ENCODE results near the gene FRMPD4.

FRMPD4 gene

DNA sequence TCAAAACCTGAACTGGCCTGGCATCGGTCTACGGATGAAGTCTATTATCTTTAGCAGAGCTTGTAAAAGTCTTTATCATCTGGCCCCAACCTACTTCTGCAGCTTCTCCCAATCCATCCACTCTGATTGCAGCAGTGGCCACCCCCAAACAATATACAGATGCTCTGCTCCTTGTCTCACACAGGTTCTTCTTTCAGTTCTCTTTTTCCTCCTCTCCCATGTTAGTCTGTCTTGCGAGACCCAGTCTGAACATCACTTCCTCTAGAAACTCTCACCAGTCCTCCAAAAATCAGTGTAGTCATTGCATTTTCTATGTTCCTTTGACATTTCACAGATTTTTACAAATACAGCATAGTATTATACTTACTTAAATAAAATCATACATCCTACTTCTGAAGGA lies 163.0 kb downstream of the FRMPD4 start:
- no peak for DNase-seq (ENCODE audit: low read depth)

DNA sequence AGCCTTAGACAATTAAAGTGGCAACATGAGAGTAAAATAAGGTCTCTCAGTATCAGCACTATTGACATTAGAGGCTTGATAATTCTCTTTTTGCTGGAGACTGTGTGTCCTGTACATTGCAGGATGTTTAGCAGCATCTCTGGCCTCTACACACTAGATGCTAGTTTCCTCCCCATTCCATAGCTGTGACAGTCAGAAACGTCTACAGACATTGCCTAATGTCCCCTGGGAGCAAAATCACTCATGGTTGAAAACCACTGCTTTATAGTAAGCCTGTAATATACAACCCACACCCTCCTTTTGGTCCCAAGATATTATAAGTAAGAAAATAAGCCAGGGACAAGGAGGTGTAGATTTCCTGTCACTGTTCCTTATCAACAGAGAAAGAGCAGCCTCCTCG lies 166.0 kb downstream of the FRMPD4 start:
- no peak for DNase-seq (ENCODE audit: low read depth)

DNA sequence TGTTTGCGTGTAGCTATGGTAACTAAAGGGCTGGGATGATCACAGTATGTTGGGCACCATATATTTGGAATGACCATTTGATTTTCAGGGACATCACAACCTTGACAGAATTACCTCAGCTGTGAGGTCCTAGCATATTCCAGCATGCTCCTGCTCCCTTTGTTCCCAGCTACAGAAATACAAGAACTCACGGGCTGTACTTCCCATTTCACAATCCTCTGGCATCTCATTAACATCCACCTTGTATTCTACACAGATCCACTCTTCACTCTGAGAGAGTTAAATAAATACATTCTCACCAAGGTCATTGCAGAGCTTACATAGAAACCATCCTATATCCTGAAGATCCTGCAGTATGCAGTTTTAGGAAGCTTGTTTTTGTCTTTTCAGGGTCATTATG lies 169.7 kb downstream of the FRMPD4 start:
- no peak for DNase-seq (ENCODE audit: low read depth)

DNA sequence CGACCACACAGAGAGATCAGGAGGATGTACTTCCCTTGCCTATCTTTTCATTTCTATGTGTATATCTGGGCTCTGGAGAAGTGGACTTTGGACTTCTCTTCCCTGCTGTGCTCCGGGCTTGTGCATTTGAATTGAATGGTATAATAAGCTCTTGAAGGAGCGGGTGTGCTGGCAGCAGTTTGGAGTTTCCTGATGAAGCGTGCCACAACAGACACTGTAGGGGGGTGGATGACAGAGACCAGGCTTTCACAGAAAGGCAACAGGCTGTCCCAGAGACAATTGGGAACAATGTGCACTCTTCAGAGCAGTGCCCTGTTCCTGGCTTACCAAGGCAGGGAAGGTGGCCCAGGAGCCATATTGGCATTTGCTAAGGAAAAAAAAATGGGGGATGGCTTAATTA lies 170.1 kb downstream of the FRMPD4 start:
- no peak for DNase-seq (ENCODE audit: low read depth)

DNA sequence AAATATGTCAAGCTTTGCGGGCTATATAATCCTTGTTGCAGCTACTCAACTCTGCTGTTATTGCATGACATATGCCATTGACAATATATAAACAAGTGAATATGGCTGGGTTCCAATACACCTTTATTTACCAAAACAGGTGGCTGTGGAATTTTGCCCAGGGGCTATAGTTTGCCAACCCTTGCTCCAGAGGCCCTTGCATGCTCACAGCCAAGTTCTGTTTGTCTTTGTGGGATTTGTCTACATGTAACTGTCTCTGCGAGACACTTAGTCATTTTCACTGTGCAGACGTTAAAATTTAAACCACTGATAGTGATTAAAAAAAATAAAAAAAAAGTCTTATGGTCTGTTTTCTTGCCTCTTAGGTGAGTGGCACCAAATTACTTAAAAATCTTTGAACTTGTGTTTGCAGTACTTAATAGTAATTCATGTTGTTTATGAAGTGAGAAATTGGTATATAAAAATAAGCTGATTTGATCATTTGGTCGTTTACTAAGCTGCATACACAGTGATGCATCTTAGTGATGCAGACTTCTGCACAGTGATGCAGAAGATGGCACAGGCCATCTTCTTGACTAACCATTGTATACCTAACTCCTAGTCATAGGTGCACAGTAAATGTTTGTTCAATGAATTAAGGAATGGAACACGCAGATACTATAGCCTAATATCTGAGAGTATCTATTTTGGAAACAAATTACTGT lies 170.9 kb downstream of the FRMPD4 start:
- no peak for DNase-seq (ENCODE audit: low read depth)

DNA sequence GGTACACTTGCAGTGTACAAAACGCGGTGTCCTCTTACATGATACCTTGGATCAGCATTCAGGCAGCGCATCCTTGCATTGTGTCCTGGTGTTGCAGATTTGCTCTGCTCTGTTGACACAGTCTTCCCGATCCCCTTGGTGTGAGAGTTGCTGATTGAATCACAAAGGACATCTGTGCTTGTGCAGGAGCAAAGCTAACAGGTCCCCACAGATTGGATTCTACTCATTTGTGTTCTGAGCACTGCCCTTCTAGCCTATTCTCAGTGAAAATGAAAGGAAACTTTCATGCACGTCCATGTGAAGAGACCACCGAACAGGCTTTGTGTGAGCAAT lies 171.4 kb downstream of the FRMPD4 start:
- DNase-seq (ENCODE audit: low read depth) = no peak

DNA sequence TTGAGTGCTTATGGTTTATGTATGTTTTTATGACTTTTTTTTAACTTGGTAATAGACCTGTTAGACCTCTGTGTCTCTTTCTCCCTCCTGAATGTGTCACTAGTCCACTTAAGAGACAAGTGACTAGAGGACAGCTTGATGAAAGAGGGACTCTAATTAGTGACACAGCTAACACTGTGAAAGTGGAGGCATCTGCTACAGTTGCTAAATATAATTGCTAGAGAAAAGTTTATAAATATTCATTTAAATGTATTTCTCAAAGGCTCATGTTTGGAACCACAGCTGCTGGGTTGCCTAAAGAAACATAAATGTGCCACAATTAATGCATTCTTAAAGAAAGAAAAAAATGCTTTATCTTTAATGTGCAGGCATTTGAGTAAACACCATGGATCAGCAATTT lies 176.4 kb downstream of the FRMPD4 start:
- DNase-seq (ENCODE audit: low read depth) = no peak

DNA sequence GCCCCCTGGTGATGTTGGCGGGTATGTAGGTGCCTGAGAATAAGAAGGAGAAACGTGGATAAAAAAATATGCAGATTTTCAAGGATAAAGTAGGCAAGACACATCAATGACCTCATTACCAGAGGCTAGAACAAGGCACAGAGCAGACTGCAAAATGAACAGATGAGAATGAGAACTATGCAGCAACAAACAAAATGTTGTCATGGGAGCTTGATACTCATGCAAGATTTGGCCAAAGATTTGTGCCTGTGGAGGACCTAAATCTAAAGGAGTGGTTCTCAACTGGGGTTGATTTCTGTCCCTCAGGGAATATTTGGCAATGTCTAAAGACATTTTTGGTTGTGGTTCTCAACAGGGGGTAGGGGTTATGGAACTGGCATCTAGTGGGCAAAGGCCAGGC lies 177.3 kb downstream of the FRMPD4 start:
- DNase-seq (ENCODE audit: low read depth) = no peak

DNA sequence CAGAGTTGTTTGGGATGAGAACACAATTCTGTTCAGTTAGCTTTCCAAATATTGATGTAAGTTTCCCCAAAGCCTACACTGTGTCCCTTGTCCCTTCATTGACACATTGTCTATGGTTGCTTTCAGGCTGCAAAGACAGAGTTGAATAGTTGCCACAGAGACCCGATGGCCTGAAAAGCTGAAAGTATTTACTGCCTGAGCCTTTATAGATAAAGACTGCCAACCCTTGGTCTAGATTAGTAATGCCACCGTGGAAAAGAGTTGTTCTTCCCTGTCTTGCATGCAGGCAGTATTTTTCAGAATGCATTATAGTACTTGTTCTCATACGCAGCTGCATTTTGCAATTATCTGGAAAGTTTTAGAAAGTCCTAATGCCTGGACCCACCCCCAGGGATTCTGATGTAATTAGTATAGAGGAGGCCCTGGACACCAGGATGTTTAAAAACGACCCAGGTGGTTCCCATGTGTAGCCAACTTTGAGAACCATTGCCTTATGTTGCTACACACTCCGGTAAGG lies 180.8 kb downstream of the FRMPD4 start:
- DNase-seq (ENCODE audit: low read depth) = no peak

DNA sequence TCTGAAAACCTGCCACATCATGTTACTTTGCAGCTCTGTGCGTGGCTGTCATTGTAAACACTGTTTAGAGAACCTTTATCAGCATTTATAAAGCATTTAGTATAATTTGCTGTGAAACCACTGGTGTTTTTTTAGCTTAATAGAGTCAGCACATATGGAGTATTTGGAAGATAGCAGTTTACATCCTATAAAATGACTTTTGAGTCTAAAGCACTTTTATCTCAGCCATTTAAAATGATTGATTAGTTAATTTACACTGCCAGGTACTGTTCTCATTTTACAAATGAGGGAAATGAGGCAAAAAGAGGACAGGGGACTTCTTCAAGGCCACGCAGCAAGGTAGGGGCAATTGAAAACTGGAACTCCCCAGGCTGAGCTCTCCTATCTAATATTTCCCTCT lies 181.7 kb downstream of the FRMPD4 start:
- no peak for DNase-seq (ENCODE audit: low read depth)

DNA sequence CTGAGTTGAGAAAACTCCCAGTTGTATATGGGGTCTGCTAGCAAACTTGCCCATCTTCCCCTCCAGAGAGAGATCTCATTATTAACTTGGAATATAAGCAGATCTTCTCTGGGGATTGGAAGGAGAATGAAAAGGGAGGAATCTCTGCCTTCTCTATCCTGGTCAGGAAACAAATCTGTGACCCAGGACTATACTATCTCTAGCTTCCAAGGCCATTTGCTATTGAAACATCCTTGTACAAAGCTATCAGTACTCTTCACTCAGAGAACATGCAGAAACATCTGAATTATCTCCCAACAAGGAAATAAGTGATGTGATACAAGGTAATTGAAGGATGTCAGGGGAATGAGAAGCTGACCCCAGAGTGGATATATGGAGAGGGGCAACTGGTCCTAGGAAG lies 183.8 kb downstream of the FRMPD4 start:
- DNase-seq (ENCODE audit: low read depth) = no peak

DNA sequence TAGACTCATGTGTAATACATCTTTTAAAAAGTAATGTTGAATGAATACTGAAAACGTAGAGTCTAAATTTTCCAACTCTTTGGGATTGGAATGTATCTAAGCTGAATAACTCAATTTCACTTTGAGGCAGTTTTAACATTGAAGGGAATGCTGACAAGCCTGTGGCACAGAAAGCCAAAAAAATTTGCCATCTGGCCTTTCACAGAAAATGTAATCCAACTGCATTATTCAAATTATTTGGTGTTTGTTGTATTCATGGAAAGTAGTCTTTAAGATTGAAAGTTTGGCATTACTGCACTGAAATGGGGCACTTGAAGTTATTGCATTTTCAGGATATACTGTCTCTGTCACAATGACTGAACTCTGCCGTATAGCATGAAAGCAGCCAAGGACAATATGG lies 186.9 kb downstream of the FRMPD4 start:
- no peak for DNase-seq (ENCODE audit: low read depth)

DNA sequence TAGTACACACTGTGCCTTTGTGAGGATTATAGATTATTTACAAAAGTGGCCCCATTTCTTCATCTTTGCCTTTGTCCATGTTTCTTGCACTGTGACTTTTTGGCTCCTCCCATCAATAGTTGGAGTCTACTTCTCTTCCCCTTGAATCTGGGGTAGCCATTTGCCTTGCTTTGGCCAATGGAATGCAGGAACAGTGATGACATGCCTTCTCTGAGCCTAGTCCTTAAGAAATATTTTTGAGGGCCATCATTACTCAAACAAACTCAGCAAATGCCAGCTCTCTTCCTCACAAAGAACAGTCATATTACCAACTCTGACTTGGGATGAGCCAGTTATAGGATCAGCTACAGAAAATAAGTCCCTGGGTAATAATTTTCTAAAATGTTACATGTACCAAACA lies 189.6 kb downstream of the FRMPD4 start:
- no peak for DNase-seq (ENCODE audit: low read depth)

DNA sequence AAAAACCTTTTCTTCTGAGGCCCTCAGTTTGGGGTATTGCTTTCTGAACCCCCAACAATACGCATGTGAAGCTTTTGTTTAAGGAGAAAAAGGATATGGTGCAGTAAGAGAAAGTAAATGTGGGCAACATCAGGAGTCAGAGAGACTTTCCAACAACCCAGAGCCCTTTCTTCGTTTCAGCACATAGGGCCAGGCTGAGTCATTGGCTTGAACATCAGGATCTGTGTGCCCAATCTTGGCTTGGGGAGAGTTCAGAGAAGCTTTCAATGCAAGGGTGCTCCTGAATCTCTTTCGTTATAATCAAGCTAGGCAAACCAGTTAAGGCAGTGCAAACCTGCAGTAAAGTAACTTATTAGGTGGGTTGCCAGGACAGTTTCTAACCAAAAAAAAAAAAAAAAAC lies 191.2 kb downstream of the FRMPD4 start:
- no peak for DNase-seq (ENCODE audit: low read depth)

DNA sequence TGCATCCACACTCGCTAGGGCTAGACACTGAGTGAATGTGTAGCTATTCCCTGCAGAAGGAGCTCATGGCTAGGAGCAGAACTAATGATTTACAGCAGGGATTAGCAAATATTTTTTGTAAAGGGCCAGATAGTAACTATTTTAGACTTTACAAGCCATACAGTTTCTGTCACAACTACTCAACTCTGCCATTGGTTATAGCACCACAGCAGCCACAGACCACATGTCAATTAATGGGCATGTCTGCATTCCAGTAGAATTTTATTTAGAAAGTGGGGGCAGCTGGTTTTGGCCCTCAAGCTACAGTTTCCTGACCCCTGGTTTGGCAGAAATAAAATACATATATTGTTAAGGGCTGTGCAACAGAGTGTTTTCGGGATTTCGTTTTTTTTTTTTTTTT lies 192.6 kb downstream of the FRMPD4 start:
- no peak for DNase-seq (ENCODE audit: low read depth)

DNA sequence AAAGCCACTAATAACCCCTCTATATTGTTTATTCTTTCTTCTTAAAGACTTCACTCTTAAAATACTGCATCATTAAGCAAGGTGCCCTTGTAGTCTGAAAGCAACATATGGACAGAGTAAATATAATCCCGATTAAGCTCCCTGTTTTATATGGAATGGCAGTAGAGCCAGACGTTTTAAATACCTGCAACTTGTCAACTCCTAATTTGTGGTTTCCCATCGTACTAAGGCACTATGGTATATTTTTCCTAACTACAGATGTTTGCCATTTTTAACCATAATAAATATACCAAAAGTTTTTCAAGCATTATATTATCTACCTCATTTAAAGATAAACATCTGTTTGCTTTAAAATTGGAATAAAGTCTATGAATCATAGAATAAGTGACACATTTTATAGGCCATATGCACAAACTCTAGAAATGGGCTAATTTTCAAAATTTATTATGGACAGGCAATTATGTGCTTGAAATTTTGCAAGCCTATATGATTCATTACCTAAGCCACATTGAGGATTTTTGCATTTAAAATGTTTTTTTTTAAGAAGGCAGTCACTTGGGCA lies 194.6 kb downstream of the FRMPD4 start:
- DNase-seq (ENCODE audit: low read depth) = no peak

DNA sequence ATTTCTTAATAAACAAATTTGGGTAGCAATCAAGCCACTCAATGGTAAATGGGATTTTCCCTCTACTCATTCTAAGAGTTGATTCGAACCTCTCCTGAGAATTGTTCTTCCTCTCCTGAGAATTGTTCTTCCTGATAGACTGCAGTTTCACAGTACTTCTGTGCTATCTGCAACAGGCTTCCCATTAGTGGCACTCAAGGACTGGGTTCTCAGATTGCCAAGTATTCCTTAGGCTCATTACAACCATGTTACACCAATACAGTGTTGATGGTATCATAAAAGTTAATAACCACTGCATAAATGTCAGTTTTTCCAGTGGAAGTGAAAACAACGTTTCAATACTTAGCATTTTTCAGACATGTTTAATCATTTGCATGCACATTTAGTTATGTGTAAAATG lies 201.6 kb downstream of the FRMPD4 start:
- DNase-seq (ENCODE audit: low read depth) = no peak

DNA sequence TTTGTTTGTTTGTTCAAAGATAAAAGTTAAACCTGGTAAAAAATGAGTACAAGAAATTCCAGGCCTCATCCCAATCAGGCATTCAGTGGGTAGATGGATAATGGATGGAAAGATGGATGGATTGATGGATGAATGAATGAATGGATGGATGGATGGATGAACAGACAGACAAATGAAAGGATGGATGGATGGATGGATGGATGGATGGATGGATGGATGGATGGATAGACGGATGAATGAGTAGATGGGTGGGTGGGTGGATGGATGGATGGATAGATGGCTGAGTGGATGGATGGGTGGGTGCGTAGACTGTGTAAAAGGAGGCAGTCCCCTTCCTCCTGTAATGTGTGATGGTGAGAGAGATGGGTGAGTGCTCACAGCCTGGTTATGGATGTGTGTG lies 206.7 kb downstream of the FRMPD4 start:
- no peak for DNase-seq (ENCODE audit: low read depth)

DNA sequence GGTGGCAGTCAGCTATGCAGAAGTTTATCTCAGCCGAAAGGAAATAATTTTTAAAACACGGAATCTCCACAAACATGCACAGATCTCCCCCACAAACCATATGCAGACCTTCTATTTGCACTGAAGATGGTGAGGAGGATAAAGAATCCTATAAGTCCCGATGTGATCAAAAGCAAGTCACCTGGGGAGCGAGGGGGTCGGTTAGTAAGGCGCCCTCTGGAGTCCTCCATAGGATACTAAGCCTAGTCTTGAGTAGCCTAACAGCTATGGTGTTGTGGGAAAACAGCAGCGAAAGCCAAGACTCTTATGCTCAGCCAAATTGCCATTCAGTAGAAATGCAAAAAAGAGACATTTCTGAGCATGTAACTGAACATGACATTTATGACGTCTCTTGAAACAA lies 210.9 kb downstream of the FRMPD4 start:
- DNase-seq (ENCODE audit: low read depth) = no peak

DNA sequence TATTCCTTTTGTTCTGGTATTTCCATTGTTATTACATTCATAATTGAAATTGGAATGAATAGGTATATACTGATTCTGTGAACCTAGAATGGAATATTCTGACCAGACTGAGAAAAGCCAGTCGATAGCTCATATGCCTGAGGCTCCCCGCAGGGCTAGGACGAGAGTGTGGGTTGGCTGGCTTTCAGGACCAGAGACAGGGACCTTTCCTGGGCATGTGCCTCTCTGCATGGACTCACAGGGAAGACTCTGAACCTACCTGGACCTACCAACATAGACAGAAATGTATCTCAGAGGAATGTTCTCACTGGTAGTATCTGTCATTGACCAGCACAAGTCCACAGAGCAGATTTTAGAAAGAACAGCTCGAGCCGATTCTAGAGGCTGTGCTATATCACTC lies 214.6 kb downstream of the FRMPD4 start:
- no peak for DNase-seq (ENCODE audit: low read depth)

DNA sequence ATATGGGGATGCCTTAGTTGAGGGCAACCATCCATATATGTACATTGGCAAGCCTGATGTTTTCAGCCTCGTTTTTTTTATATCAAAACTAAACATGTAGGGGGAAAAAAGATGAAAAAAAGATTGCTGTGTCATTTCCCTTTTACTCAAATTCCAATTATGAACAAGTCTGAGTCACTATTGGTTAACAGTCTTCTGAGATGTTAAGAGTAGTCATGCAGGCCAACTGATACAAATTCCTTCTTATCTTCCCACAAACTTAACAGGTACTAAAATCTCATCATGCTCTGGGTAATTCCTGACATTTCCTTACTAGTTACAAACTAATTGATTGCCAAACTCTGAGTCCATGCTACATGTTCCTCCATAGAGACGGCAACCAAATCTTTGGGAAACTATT lies 222.1 kb downstream of the FRMPD4 start:
- DNase-seq (ENCODE audit: low read depth) = no peak

DNA sequence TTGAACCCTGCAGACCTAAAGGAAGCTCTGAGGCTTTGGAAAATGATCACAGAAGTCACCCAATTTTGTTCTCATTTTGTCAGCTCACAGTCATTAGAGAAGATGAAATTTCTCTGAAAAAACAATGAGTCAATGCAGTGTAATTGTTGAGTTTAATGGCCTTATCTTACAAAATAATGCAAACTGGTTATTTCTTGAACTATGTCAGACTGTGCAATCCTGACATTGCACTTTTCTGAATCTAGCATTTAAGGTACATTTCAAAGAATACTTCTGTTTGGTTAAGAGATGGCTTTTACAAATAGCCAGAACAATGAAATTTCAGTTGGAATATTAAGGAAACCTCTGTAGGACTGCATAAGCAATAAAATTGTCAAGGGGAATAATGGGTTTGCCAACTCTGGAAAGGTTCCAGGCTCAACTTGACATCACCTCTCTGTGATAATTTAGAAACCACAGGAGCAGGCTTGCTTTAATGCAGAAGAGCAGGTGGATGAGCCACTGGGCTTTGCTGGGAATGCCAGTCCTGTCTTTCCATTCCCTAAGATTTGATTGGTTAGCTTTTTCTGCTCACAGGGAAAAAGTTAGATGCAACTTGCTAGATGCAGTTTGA lies 222.8 kb downstream of the FRMPD4 start:
- DNase-seq (ENCODE audit: low read depth) = no peak

DNA sequence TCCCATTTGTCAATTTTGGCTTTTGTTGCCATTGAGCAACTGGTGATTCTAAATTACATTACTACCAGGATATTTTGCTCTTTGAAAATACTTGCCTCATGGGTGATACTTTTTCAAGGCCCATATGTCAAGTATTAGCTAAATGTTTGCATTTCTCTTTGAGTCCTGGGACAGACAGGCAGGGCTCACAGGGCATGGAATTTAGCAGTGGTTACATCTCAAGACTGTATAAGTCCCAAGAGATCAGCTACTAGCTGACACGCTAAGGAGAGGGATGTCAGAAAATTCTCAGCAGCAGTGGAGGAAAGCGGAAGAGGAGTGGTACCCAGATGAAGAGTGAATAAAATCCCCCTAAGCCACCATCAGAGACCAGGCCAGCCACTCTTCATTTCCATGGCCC lies 224.9 kb downstream of the FRMPD4 start:
- DNase-seq (ENCODE audit: low read depth) = no peak

DNA sequence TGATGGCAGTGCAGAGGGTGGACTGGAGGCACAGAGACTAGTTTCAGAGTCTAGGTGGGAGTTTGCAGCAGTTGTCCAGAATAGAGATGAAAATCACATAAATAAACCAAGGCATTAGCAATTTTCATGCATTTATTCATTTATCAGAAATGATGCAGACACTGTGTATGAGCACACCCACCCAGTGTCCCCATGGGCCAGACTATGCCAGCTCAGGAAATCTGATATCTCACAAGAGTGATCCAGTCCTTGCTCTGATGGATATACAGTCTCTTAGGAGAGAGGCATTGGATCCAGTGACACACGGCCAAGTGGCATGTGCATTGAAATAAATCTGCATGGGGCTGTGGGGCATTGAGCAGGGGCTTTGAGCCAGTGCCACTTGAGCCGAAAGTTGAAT lies 228.2 kb downstream of the FRMPD4 start:
- no peak for DNase-seq (ENCODE audit: low read depth)
